OCI-LY3 (cell line): Measurements from ENCODE around the gene TNC.
"Not testable (repeated sequence)": the region's sequence is repeated elsewhere in the genome, so short reads cannot be mapped to it uniquely, and the experiment has no call there.

Experiments
- H2AFZ ChIP-seq: fragments of 200-600, 300-600 bp; shearing (Covaris generic); 2 replicates; pipeline ENCODE4 v1.6.0; 2014; ENCODE audit warnings: antibody characterized with exemption, low read depth, low read length
- H3K27ac ChIP-seq: fragments of 200-600, 300-600 bp; sonication (generic); 2 replicates; pipeline ENCODE4 v1.5.1; 2014; ENCODE audit warnings: mild to moderate bottlenecking, low read length, moderate library complexity, mixed read lengths
- H3K27me3 ChIP-seq: fragments of 200-600, 300-600 bp; sonication (generic); 2 replicates; pipeline ENCODE4 v1.6.1; 2014; ENCODE audit warnings: low read depth, low read length, mixed read lengths
- H3K36me3 ChIP-seq: fragments of 200-600, 300-600 bp; sonication (generic); replicated peaks from 2 replicates; pipeline ENCODE3; 2014; ENCODE audit warnings: low read depth, low read length, mixed read lengths
- H3K4me1 ChIP-seq: fragments of 300-600, 200-600 bp; sonication (generic); 2 replicates; pipeline ENCODE4 v1.6.1; 2014; ENCODE audit warnings: low read length, mixed read lengths
- H3K4me2 ChIP-seq: fragments of 200-600, 300-600 bp; sonication (generic); 2 replicates; pipeline ENCODE4 v1.6.1; 2014; ENCODE audit warnings: low read length, mixed read lengths
- H3K4me3 ChIP-seq: fragments of 300-600, 200-600 bp; sonication (generic); 2 replicates; pipeline ENCODE4 v1.5.1; 2014; ENCODE audit warnings: antibody characterized with exemption, mild to moderate bottlenecking, low read length, moderate library complexity
- H3K79me2 ChIP-seq: fragments of 300-600, 200-600 bp; shearing (Covaris generic); 2 replicates; pipeline ENCODE4 v1.6.1; 2014; ENCODE audit warnings: mild to moderate bottlenecking, low read length, mixed read lengths
- H3K9ac ChIP-seq: fragments of 300-600, 200-600 bp; shearing (Covaris generic); 2 replicates; pipeline ENCODE4 v1.6.0; 2014; ENCODE audit warnings: mild to moderate bottlenecking, low read length, moderate library complexity
- H3K9me3 ChIP-seq: fragments of 200-600, 300-600 bp; shearing (Covaris generic); 2 replicates; pipeline ENCODE4 v1.6.1; 2014; ENCODE audit warnings: low read length, mixed read lengths; ENCODE audit not compliant: insufficient read depth
- H4K20me1 ChIP-seq: fragments of 200-600, 300-600 bp; sonication (generic); 2 replicates; pipeline ENCODE4 v1.6.1; 2016; ENCODE audit warnings: low read length, mixed read lengths; ENCODE audit not compliant: insufficient read depth
- CTCF ChIP-seq: fragments of 200-600, 300-600 bp; sonication (generic); IDR thresholded peaks from 2 replicates; pipeline ENCODE4 v1.5.1; 2014; ENCODE audit warnings: antibody characterized with exemption, low read length, low read depth
- EZH2phosphoT487 ChIP-seq: fragments of 200-600 bp; shearing (Covaris generic); IDR thresholded peaks from 2 replicates; pipeline ENCODE4 v1.6.1; 2018; ENCODE audit warnings: antibody characterized with exemption, mixed run types, low read depth

The TNC gene

GRCh38 chr9:115130176-115130575 is 12.2 kb upstream of the TNC start:
- H2AFZ ChIP-seq = no peak overlapping the region
- H3K79me2 ChIP-seq = no peaks in the 10 kb centered on the region
- no peak overlapping the region for H3K27ac ChIP-seq
- TF ChIP-seq CTCF (no peak), EZH2phosphoT487 (no peak)
- no peaks in the 10 kb centered on the region for H3K36me3 ChIP-seq
- H3K9ac ChIP-seq = no peak overlapping the region
- peaks cover 17% of the 10 kb centered on the region for H3K4me1 ChIP-seq
- H3K27me3 ChIP-seq = 0 out of 2 replicates have a peak, but pooled peaks cover 7% of the 10 kb centered on the region
- no peaks in the 10 kb centered on the region for H4K20me1 ChIP-seq
- no peaks in the 10 kb centered on the region for H3K9me3 ChIP-seq
- H3K4me3 ChIP-seq = no peak overlapping the region
- H3K4me2 ChIP-seq = no peak overlapping the region

GRCh38 chr9:115128726-115129125 is 10.8 kb upstream of the TNC start:
- not testable (repeated sequence) for H3K4me3 ChIP-seq, H3K27ac ChIP-seq, H3K36me3 ChIP-seq, H3K4me2 ChIP-seq, H2AFZ ChIP-seq, H3K27me3 ChIP-seq, H4K20me1 ChIP-seq, H3K9ac ChIP-seq, H3K79me2 ChIP-seq, H3K9me3 ChIP-seq
- H3K4me1 ChIP-seq = peaks cover 17% of the 10 kb centered on the region

- H3K4me2 ChIP-seq = peak overlapping the region; percentile 37
- no peak overlapping the region for H2AFZ ChIP-seq
- H3K9me3 ChIP-seq = no peaks in the 10 kb centered on the region
- H3K27ac ChIP-seq = no peak overlapping the region
- H4K20me1 ChIP-seq = no peaks in the 10 kb centered on the region
- H3K4me1 ChIP-seq = peaks cover 17% of the 10 kb centered on the region
- no peak for TF ChIP-seq CTCF
- no peak for TF ChIP-seq EZH2phosphoT487
- peak overlapping the region; percentile 25; the same call in 1 of the 2 replicates for H3K4me3 ChIP-seq
- H3K9ac ChIP-seq = no peak overlapping the region
- no peaks in the 10 kb centered on the region for H3K79me2 ChIP-seq
- no peaks in the 10 kb centered on the region for H3K36me3 ChIP-seq
- H3K27me3 ChIP-seq = peaks cover 14% of the 10 kb centered on the region; the same call in 1 of the 2 replicates
These were observed 9.3 kb upstream of the TNC start for GRCh38 chr9:115127191-115127817.

GRCh38 chr9:115126404-115126803 is 8.4 kb upstream of the TNC start:
- Histone ChIP-seq H3K9ac (no peak overlapping the region), H3K36me3 (no peaks in the 10 kb centered on the region), H3K9me3 (no peaks in the 10 kb centered on the region), H3K4me3 (no peak overlapping the region), H2AFZ (no peak overlapping the region), H3K4me2 (no peak overlapping the region), H3K4me1 (peaks cover 17% of the 10 kb centered on the region), H3K27ac (no peak overlapping the region), H3K79me2 (no peaks in the 10 kb centered on the region), H3K27me3 (peaks cover 20% of the 10 kb centered on the region; the same call in 1 of the 2 replicates), H4K20me1 (no peaks in the 10 kb centered on the region)
- TF ChIP-seq CTCF (no peak), EZH2phosphoT487 (no peak)
